SK-N-MC (cell line): ENCODE measurements around the gene NSL1.
A peak's percentile ranks its signal among the peaks of the same experiment; 100 is the strongest.
"Not testable (repeated sequence)": the region's sequence is repeated elsewhere in the genome, so short reads cannot be mapped to it uniquely, and the experiment has no call there.

Experiments
- DNase-seq: peaks from one replicate; pipeline ENCODE4 v3.0.0-alpha.2; 2011; ENCODE audit warnings: low read depth, low spot score
- H3K27ac ChIP-seq: fragments of 200-600 bp; sonication (generic); 2 replicates; pipeline ENCODE4 v1.5.1; 2016; ENCODE audit warnings: mixed run types
- H3K36me3 ChIP-seq: fragments of 200-600 bp; sonication (generic); 2 replicates; pipeline ENCODE4 v1.6.1; 2017; ENCODE audit warnings: antibody characterized with exemption, low read length, mixed read lengths; ENCODE audit not compliant: insufficient read depth
- H3K4me3 ChIP-seq: fragments of 200-600 bp; sonication (generic); 2 replicates; pipeline ENCODE4 v1.5.1; 2016
- H3K9ac ChIP-seq: fragments of 200-600 bp; sonication (generic); 2 replicates; pipeline ENCODE4 v1.8.0; 2017; ENCODE audit warnings: mixed run types, mixed read lengths; ENCODE audit not compliant: insufficient read length
- H3K9me3 ChIP-seq: fragments of 200-600 bp; sonication (generic); 2 replicates; pipeline ENCODE4 v1.6.1; 2017; ENCODE audit warnings: low read depth, mild to moderate bottlenecking, antibody characterized with exemption, low read length, moderate library complexity, mixed read lengths
- EZH2 ChIP-seq: fragments of 200-600 bp; sonication (generic); IDR thresholded peaks from one replicate; pipeline ENCODE4 v1.6.1; 2017; ENCODE audit warnings: antibody characterized with exemption
- FOXP2 ChIP-seq: optimal IDR thresholded peaks from 2 replicates; pipeline ENCODE3; 2011; ENCODE audit warnings: mild to moderate bottlenecking, moderate library complexity; ENCODE audit not compliant: insufficient read depth; ENCODE audit errors: extremely low read length, control extremely low read depth
- POLR2AphosphoS5 ChIP-seq: IDR thresholded peaks from 2 replicates; pipeline ENCODE4 v1.6.1; 2012; ENCODE audit warnings: mild to moderate bottlenecking, low read depth, low read length, borderline replicate concordance

NSL1 gene

DNA sequence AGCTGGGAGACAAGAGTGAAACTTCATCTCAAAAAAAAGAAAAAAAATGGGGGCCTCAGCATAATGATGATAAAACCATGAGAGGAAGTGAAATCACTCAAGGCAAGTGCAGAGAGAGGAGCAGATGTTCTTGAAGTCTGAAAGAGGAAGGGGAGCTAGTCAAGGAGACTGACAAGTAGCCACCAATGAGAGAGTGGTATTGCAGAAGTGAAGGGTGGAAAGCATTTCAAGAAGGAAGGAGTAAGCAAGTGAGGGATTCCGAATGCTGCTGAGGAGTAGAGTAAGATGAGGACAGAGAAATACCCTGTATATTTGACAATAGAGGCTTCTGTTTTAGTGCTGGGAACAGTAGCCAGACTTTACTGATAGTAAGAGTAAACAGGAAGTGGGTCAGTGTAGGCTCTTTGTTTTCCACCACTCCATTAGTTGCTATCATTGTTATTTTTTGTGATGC, 3.0 kb upstream of the NSL1 start:
- Histone ChIP-seq H3K27ac (no peak overlapping the region), H3K9me3 (no peaks in the 10 kb centered on the region), H3K9ac (no peak overlapping the region), H3K36me3 (peaks cover 10% of the 10 kb centered on the region), H3K4me3 (no peak overlapping the region)
- DNase-seq, result no peak
- no peak for TF ChIP-seq POLR2AphosphoS5
- no peak for TF ChIP-seq FOXP2
- no peak for TF ChIP-seq EZH2

DNA sequence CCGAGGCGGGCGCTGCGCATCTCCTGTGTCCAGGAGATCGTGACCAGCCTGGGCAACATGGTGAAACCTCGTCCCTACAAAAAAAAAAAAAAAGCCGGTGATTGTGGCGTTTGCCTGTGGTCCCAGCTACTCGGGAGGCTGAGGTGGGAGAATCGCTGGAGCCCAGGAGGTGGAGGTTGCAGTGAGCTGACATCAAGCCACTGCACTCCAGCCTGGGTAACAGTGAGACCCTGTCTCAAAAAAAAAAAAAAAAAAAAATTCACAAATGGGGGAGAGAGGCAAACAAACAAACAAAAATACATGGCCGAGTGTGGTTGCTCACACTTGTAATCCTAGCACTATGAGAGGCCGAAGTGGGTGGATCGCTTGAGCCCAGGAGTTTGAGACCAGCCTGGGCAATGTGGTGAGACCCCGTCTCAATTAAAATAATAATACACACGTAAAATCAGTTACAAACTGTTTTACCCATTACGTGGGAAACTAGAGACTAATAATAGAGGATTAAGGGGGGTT, 875 bp upstream of the NSL1 start:
- no peak for DNase-seq

DNA sequence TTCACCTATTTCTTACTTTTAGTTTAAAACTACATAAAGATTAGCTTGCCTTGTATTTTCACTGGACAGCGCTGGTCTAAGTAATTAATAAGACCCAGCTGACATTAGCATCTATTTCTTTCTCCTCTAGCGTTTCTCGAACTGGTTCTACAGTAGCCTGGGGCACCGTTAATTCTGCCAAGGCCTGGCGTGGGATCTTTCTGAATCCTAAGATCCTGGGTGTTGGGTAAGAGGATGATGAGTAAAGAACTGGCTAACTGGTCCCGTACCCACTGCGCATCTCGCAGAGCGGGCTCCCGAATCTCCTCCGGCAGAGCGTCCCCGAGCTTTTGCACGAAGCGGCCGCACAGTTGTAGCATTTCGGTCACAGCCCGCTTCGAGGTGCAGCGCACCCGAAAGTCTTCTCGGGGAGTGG, 309 bp downstream of the NSL1 start:
- TF ChIP-seq FOXP2 (no peak), EZH2 (no peak), POLR2AphosphoS5 (no peak)
- no peaks in the 10 kb centered on the region for H3K9me3 ChIP-seq
- H3K36me3 ChIP-seq, result peaks cover 12% of the 10 kb centered on the region
- DNase-seq, result no peak
- H3K4me3 ChIP-seq, result peak overlapping the region; percentile 99
- H3K27ac ChIP-seq, result peak overlapping the region; percentile 72; the same call in 1 of the 2 replicates
- peak overlapping the region; percentile 97 for H3K9ac ChIP-seq

More for the DNA sequence above, 875 bp upstream of the NSL1 start:
- Histone ChIP-seq H3K9me3 (no peaks in the 10 kb centered on the region), H3K36me3 (peaks cover 10% of the 10 kb centered on the region), H3K9ac (peak overlapping the region; percentile 97), H3K27ac (no peak overlapping the region), H3K4me3 (peak overlapping the region; percentile 99)
- TF ChIP-seq EZH2 (no peak), FOXP2 (no peak), POLR2AphosphoS5 (no peak)

DNA sequence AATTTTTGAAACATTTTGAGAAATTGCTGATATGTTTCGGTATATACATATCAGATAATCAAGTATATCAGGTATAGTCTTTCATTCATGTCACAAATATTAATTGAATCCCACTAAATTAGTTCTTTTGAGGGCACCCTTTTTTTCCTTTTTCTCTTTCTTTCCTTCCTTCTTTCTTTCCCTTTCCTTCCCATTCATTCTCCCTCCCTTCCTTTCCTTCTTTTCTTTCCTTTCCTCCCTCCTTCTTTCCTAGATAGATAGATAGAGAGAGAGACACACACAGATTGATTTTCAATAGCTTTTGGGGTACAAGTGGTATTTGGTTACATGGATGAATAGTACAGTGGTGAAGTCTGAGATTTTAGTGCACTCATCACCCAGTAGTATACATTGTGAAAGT, 5.7 kb downstream of the NSL1 start:
- Histone ChIP-seq H3K9me3 (no peaks in the 10 kb centered on the region), H3K27ac (no peak overlapping the region), H3K4me3 (no peak overlapping the region), H3K9ac (no peak overlapping the region), H3K36me3 (peaks cover 65% of the 10 kb centered on the region)
- no peak for DNase-seq
- TF ChIP-seq FOXP2 (no peak), EZH2 (no peak), POLR2AphosphoS5 (no peak)

DNA sequence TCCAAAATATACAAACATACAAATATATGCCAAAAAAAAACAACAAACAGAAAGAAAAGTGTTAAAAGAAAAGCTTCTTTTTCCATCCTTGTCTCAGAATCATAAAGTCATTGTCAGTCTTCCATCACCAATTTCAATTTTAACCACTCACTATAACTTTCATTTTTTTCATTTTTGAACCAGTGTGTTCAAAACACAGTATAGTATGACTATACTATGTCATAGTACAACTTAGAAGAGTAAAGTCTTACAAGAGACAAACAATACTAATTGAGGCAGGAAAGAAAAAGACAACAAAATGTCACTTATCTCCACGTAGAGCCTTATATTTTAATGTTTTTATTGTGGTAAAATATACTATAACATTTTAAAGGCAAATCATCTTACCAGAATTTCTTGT, 7.6 kb downstream of the NSL1 start:
- H3K9me3 ChIP-seq, result no peaks in the 10 kb centered on the region
- H3K9ac ChIP-seq, result no peak overlapping the region
- H3K27ac ChIP-seq, result no peak overlapping the region
- TF ChIP-seq FOXP2, result no peak
- no peak for TF ChIP-seq EZH2
- TF ChIP-seq POLR2AphosphoS5, result no peak
- H3K4me3 ChIP-seq, result no peak overlapping the region
- DNase-seq, result no peak
- H3K36me3 ChIP-seq, result peaks cover 68% of the 10 kb centered on the region

DNA sequence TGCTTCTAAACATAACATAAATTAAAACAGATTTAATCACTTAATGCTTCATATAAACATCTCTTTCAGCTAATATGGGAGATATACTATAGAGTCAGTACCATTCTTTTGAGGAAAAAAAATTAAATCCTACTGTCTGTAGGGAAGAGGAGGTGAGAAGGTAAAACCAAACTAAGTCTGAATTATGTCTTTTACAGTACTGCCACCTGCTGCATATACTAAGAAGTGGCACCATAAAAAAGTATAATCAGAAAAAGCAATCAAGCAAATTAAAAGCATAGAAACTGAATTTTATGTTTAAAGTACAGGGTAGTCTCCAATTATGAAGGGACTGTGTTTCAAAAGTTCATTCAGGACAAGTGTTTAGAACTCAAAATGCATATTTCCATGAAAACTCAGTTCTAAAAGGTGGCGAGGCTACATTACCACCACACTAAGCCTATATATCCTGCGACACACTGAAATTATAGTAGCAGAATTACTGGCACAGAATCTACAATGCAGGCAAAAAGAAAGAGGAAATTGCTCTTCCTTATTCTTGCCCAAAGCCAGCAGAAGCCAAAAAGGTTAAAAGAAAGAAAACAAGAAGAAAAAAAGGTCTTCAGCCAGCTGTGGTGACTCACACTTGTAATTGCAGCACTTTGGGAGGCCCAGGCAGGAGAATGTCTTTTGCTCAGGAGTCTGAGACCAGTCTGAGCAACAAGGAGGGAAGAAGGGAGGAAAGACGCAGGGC, 9.0 kb downstream of the NSL1 start:
- Histone ChIP-seq H3K27ac (no peak overlapping the region), H3K9ac (no peak overlapping the region), H3K36me3 (peaks cover 70% of the 10 kb centered on the region), H3K4me3 (no peak overlapping the region), H3K9me3 (no peaks in the 10 kb centered on the region)
- TF ChIP-seq FOXP2, result no peak
- TF ChIP-seq POLR2AphosphoS5, result no peak
- no peak for TF ChIP-seq EZH2
- DNase-seq, result no peak

DNA sequence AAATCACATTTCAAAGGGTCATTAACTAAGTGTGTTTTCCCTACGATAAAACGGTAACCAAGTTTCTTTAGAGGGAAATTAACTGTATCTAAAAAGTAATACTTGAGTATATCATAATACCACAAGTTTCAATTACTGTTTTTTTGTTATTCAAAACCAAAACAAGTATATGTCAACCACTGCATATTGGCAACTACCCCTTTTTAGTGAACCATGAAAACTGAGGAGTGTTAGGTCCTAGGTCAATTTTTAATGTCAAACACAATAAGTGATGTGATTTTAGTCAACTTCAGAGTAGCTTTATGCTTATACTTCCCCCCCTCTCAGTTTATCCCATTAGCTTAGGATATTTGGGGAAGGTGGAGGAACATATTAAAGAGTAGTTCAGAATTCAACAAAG, 10.4 kb downstream of the NSL1 start:
- Histone ChIP-seq H3K36me3 (peaks cover 58% of the 10 kb centered on the region), H3K9ac (no peak overlapping the region), H3K27ac (no peak overlapping the region), H3K4me3 (no peak overlapping the region), H3K9me3 (no peaks in the 10 kb centered on the region)
- no peak for TF ChIP-seq FOXP2
- no peak for DNase-seq

DNA sequence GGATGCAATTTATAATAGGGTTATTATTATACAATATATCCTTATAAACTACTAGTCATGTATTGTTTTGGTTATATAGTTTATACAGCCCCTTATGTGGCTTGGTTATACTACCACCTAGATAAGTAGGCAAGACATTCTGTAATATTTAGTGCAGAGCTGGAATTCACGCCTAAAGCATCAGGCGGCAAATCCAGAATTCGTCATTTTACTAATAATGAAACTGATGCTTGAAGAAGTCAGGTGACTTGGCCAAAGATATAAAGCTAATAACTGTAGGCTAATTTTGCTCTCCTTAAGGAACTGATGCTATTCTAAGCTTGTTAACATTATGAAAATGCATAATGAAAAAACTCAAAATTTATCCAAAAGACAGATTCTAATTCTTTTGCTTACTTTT, 10.8 kb downstream of the NSL1 start:
- Histone ChIP-seq H3K9me3 (no peaks in the 10 kb centered on the region), H3K4me3 (no peak overlapping the region), H3K9ac (no peak overlapping the region), H3K36me3 (peaks cover 54% of the 10 kb centered on the region), H3K27ac (no peak overlapping the region)
- no peak for TF ChIP-seq POLR2AphosphoS5
- TF ChIP-seq EZH2, result no peak
- no peak for TF ChIP-seq FOXP2
- no peak for DNase-seq

DNA sequence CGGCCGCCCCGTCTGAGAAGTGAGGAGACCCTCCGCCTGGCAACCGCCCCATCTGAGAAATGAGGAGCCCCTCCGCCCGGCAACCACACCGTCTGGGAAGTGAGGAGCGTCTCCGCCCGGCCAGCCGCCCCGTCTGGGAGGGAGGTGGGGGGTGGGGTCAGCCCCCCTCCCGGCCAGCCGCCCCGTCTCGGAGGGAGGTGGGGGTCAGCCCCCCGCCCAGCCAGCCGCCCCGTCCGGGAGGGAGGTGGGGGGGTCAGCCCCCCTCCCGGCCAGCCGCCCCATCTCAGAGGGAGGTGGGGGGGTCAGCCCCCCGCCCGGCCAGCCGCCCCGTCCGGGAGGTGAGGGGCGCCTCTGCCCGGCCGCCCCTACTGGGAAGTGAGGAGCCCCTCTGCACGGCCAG, 12.5 kb downstream of the NSL1 start:
- not testable (repeated sequence) for DNase-seq, H3K4me3 ChIP-seq, H3K27ac ChIP-seq, H3K9me3 ChIP-seq, H3K9ac ChIP-seq
- peaks cover 48% of the 10 kb centered on the region for H3K36me3 ChIP-seq

DNA sequence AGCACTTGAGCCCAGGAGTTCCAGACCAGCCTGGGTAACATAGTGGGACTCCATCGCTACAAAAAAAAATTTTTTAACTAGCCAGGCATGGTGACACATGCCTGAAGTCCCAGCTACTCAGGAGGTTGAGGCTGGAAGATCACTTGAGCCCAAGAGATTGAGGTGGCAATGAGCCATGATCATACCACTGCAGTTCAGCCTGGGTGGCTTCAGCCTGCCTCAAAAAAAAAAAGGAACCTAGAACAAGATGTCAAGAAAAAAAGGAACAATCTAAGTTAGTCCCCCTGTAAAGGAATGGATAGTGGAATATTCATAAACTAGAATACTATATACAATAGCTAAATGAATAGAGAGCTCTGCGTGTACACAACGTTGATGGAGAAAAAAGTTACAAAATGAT, 14.4 kb downstream of the NSL1 start:
- DNase-seq, result no peak
- H3K4me3 ChIP-seq, result no peak overlapping the region
- 0 out of 2 replicates have a peak overlapping the region, but pooled peaks have one; percentile 46 for H3K27ac ChIP-seq
- H3K9ac ChIP-seq, result no peak overlapping the region
- H3K9me3 ChIP-seq, result no peaks in the 10 kb centered on the region
- no peak for TF ChIP-seq POLR2AphosphoS5
- TF ChIP-seq EZH2, result no peak
- TF ChIP-seq FOXP2, result no peak
- peaks cover 42% of the 10 kb centered on the region for H3K36me3 ChIP-seq
